ENCODE data around the gene WDR4. TPM values are rescaled to one million over a fixed set of nuclear protein-coding genes. Genes with fewer than 3 reads are reported as not detected.
"Not testable (repeated sequence)": the region's sequence is repeated elsewhere in the genome, so short reads cannot be mapped to it uniquely, and the experiment has no call there.

Gene WDR4
- total RNA-seq, 6 experiments from 2014 or later: 6.3 to 10.5 (median 8.0) TPM

DNA sequence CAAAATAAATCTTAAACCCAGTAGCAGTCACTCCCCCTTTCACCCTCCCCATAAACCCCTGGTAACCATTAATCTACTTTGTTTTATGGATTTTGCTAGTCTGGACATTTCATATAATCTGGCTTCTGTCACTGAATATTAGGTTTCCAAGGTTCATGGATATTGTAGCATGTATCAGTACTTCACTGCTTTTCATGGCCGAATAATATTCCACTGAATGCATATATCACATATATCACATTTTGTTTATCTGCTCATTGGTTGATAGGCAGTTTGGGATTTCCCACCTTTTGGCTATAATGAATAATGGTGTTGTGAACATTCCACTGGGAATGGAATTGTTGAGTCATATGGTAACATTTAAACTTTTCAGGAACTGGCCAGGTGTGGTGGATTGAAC is 4.6 kb upstream of the WDR4 start:
- no peaks in the 10 kb centered on the region for H3K9me3 ChIP-seq
- 89% methylated on average over 1 of the region's 1 CpG for WGBS (ENCODE audit: insufficient coverage, low coverage, low lambda C conversion rate, missing lambda C conversion rate)
- TF ChIP-seq POLR2A (IDR thresholded peaks at IDR 0.05): no peak
- TF ChIP-seq, protein P1, sequence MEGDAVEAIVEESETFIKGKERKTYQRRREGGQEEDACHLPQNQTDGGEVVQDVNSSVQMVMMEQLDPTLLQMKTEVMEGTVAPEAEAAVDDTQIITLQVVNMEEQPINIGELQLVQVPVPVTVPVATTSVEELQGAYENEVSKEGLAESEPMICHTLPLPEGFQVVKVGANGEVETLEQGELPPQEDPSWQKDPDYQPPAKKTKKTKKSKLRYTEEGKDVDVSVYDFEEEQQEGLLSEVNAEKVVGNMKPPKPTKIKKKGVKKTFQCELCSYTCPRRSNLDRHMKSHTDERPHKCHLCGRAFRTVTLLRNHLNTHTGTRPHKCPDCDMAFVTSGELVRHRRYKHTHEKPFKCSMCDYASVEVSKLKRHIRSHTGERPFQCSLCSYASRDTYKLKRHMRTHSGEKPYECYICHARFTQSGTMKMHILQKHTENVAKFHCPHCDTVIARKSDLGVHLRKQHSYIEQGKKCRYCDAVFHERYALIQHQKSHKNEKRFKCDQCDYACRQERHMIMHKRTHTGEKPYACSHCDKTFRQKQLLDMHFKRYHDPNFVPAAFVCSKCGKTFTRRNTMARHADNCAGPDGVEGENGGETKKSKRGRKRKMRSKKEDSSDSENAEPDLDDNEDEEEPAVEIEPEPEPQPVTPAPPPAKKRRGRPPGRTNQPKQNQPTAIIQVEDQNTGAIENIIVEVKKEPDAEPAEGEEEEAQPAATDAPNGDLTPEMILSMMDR (IDR thresholded peaks at IDR 0.05): no peak
- no peaks in the 10 kb centered on the region for H3K4me1 ChIP-seq
- intact Hi-C loops (cut with DNase I): no loop called here
- DNase-seq (no peak), ATAC-seq (no peak)
- H3K27me3 ChIP-seq: no peaks in the 10 kb centered on the region
- H3K36me3 ChIP-seq: no peaks in the 10 kb centered on the region
- no peak overlapping the region for H3K4me3 ChIP-seq
- no peak overlapping the region for H3K27ac ChIP-seq

DNA sequence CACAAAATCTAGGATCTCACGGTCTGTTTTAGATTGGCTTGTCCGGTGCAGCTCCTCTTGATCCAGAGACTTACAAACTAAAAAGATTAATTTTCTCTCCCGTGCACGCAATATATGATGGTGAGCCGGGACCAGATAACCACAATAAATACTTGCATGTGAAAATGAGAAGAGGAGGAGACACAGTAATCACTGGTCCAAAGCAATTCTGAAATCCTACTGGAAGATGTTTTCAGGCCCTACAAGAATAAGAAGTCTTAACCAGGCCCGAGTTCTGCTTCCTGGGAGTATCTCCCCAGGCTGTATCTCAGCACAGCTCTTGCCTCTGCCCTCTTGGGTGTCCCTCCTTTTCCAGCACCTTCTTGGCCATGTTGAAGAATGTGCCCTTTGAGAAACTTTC is 1.0 kb upstream of the WDR4 start:
- Histone ChIP-seq H3K4me1 (peaks cover 0 to 12% (median 4%) of the 10 kb centered on the region in 4 donors), H3K9me3 (no peaks in the 10 kb centered on the region), H3K27me3 (no peaks in the 10 kb centered on the region), H3K4me3 (peak overlapping the region; percentile 97 to 100 (median 100)), H3K27ac (no peak overlapping the region), H3K36me3 (peaks cover 0 to 1% (median 0%) of the 10 kb centered on the region in 4 donors)
- WGBS (ENCODE audit: insufficient coverage, low coverage, low lambda C conversion rate, missing lambda C conversion rate): 86% methylated on average over 6 of the region's 6 CpGs
- ATAC-seq (no peak), DNase-seq (no peak)
- TF ChIP-seq, protein P1 (IDR thresholded peaks at IDR 0.05): no peak
- no peak for TF ChIP-seq POLR2A (IDR thresholded peaks at IDR 0.05)
- intact Hi-C loops (cut with DNase I): no loop called here

DNA sequence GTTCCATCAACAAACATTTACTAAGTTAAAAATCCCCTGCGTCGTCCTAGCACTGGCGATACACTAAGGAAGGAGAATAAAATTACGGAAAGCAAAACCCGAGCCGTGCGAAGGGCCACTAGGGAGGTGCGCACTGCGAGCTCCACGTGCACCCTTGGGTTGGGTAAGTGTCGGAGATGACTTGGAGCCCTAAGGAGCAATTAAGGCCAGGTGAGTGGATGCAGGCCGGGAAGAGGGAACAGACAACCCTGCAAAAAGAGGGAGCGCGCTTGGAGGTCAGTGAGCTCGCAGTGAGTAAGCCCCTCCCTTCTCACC is 704 bp downstream of the WDR4 start:
- ATAC-seq: peak; percentile 22 to 40 (median 35)
- WGBS (ENCODE audit: insufficient coverage, low coverage, low lambda C conversion rate, missing lambda C conversion rate): 0% methylated on average over 10 of the region's 15 CpGs
- intact Hi-C loops (cut with DNase I): no loop called here

DNA sequence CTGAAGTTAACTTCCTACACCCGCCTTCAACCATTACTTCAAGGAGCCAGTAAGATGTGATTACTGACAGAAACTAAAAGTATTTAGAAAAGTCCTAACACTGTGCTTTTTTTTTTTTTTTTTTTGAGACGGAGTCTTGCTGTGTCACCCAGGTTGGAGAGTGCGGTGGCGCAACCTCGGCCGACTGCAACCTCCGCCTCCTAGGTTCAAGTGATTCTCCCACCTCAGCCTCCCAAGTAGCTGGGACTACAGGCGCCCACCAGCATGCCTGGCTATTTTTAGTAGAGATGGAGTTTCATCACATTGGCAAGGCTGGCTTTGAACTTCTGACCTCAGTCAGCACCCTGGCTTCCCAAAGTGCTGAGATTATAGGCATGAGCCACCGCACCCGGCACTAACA is 3.5 kb downstream of the WDR4 start:
- H3K4me3 ChIP-seq; H3K27ac ChIP-seq; intact Hi-C loops (cut with DNase I); DNase-seq; ATAC-seq; H3K27me3 ChIP-seq; H3K9me3 ChIP-seq: not testable (repeated sequence)
- Histone ChIP-seq H3K36me3 (peaks cover 0 to 33% (median 17%) of the 10 kb centered on the region in 4 donors), H3K4me1 (peaks cover 0 to 12% (median 4%) of the 10 kb centered on the region in 4 donors)
- 94% methylated on average over 8 of the region's 10 CpGs for WGBS (ENCODE audit: insufficient coverage, low coverage, low lambda C conversion rate, missing lambda C conversion rate)

More for the DNA sequence above, 704 bp downstream of the WDR4 start:
- H3K36me3 ChIP-seq: peaks cover 0 to 6% (median 3%) of the 10 kb centered on the region in 4 donors
- TF ChIP-seq POLR2A (IDR thresholded peaks at IDR 0.05): no peak
- TF ChIP-seq, protein P1 (IDR thresholded peaks at IDR 0.05): no peak
- no peaks in the 10 kb centered on the region for H3K9me3 ChIP-seq
- no peak for DNase-seq
- H3K4me1 ChIP-seq: peaks cover 0 to 12% (median 4%) of the 10 kb centered on the region in 4 donors
- no peaks in the 10 kb centered on the region for H3K27me3 ChIP-seq
- H3K27ac ChIP-seq: peak overlapping the region in 1 of 3 donors; percentile 62
- peak overlapping the region; percentile 97 to 100 (median 100) for H3K4me3 ChIP-seq

DNA sequence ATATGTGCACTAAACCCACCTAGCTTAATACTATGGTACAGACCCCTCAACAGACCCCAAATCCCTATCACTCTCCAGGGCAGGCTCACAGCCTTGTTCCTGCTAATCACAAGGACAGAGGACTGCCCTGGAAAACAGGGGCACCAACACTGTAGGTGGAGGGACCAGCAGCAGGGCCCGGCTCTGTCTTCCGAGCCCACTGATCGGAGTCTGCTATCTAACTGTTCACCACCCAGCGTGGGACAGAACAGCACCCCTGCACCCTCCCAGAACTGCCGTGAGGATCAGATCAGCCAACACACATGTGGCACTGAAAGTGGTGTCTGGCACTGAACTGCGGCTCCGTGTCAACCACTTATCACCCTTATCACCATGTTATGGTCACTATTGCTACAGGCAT is 6.2 kb downstream of the WDR4 start:
- peaks cover 0 to 43% (median 21%) of the 10 kb centered on the region in 4 donors for H3K36me3 ChIP-seq

More for the DNA sequence above, 6.2 kb downstream of the WDR4 start:
- WGBS (ENCODE audit: insufficient coverage, low coverage, low lambda C conversion rate, missing lambda C conversion rate): 100% methylated on average over 2 of the region's 7 CpGs
- DNase-seq (no peak), ATAC-seq (peak in 1 of 4 donors; percentile 30)
- no peak overlapping the region for H3K4me3 ChIP-seq
- peaks cover 0 to 7% (median under 1%) of the 10 kb centered on the region in 4 donors for H3K4me1 ChIP-seq
- no peaks in the 10 kb centered on the region for H3K9me3 ChIP-seq
- no peaks in the 10 kb centered on the region for H3K27me3 ChIP-seq
- intact Hi-C loops (cut with DNase I): no loop called here
- H3K27ac ChIP-seq: no peak overlapping the region
- TF ChIP-seq POLR2A (IDR thresholded peaks at IDR 0.05): no peak
- TF ChIP-seq, protein P1 (IDR thresholded peaks at IDR 0.05): no peak
